Activated CD8-positive, alpha-beta memory T cell treated with anti-CD3 and anti-CD28 coated beads for 4 hours (primary cell): ENCODE measurements around the gene IL7R.
"Not testable (repeated sequence)": the region's sequence is repeated elsewhere in the genome, so short reads cannot be mapped to it uniquely, and the experiment has no call there.

Source experiments
- DNase-seq, 2 donors: peaks; one replicate each; pipeline ENCODE4 v3.0.0-alpha.2; 2020; ENCODE audit warnings: low read depth in 2 of 2

Gene IL7R

DNA sequence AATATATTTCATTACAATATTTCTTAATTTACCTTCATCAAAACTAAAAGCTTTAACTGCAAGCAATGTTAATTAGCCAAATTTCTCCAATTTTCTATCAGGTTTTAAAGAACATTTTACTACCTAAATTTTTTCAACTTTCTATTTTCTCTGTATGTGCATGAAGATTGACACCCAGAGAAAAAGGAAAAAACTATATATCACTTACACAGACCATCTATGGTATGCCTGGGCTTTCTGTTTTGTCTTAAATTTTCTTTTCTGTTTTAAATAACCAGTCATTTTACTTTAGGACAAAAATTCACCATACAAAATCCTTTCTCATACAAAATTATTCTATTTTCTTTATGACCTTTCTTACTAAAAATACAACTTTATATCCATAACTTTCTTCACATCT lies 13.8 kb upstream of the IL7R start:
- DNase-seq, result no peak

DNA sequence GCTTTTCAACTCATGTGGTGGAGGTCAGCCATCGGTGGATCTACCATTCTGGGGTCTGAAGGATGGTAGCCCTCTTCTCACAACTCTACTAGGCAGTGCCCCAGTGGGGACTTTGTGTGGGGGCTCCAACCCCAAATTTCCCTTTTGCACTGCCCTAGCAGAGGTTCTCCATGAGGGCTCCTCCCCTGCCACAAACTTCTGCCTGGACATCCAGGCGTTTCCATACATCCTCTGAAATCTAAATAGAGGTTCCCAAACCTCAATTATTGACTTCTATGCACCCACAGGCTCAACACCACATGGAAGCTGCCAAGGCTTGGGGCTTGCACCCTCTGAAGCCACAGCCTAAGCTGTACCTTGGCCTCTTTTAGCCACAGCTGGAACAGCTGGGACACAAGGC lies 11.2 kb upstream of the IL7R start:
- not testable (repeated sequence) for DNase-seq

DNA sequence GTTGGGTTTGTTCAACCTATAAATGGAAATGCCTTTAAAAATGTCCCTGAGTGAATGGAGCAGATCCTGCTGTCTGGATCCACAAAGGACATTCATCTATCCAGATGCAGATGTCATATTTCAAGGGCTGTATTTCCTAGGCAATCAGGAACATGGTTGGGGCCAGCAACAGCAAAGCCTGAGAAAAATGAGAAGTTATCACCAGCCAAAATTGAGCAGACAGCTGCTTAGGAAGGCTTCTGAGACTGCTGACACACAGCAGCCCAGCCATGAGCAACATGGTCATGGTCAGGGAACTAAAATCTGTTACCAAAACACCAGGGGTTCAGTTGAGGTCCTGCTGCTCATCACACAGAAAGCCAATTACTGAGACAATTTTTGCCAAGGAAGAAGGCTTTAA lies 9.2 kb upstream of the IL7R start:
- no peak for DNase-seq

DNA sequence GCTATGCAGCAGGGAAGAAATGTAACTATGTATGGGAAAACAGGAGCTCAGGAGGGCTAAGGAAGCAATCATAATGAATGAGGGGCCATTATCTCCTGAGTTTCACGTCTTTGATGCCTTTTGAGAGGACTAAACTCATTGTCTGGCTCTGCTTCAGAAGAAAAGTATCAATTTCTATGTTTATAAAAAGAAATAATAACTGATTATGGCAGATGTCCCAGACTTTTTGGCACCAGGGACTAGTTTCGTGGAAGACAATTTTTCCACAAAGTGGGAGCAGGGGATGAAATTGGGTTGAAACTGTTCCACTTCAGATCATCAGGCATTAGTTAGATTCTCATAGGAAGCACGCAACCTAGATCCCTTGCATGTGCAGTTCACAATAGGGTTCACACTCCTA lies 8.7 kb upstream of the IL7R start:
- no peak for DNase-seq

DNA sequence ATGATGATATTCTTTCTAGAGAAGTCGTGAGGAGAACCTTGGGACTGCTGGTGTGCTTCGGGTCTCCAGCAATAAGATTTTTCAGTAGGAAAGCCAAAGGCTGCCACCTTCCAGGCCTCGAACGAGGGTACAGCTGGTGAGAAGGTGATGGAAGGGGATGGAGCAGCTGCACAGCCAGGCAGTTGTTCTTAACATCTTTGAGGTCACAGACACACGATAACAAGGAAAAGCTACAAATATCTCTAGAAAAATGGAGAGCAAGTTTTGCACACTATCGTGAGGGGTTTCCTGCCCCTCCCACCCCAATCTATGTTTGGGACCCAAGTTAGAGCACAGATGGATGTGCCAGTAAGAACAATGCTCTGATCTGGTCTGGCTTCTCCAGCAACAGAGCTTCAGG lies 6.8 kb upstream of the IL7R start:
- DNase-seq, result no peak

DNA sequence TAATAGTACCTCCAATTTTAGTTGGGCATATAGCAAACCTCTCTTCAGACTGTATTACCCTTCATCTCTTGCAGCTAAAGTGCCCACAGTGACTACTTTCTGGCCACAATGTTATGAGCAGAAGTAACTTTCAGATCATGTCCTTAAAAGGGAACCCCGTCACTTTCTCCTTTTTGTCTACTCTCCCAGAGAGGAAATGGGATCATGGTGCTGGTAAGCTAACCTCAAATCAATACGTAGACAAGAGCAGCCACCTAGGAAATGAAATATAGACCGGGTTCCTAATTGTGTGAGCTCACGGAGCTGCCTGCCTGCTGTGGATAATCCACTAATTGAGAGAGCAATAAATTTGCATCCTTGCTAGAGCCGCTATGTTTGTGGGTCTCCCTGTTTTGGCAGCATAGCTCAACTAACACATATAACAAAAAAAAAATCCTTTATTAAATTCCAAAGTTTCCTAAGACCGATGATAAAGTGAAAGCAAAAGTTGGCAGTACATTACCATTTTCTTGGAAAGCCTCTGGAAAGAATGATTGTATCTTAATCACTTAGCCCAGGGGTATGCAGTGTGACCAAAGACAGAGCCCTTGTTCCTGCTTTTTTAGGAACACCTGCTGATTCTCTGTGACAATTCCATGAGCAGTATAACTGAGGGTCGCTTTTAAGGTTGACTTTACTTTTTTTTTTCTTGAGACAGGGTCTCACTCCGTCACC lies 5.6 kb upstream of the IL7R start:
- DNase-seq, result no peak

DNA sequence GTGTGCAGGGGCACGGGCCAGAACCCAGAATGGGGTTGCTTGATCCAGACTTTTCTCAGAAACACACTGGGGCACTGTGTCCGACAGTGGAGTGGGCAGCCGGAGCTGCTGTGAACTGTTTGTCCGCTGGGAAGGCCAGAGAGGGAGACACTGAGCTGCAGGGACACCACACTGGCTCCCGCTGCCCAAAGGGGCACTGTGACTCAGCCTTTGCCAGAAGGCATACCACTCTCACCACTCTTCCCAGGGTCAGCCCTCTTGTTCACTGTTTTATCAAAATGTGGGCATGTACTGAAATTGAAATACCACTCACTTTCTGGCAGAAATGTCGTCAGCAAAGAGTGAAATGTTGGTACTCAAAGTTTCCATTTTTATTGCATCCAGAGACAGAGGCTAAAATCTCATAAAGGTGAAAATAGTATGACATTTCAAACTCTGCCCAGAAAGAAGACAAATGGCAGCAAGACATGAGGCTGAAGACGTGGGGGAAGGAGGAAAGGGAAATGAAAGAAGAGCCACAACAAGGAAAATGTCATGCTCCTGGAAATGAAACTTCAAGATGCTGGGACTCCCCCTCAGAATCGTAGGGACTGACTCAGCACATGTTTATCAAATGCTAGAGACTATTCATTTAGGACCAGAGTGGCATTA lies 4.5 kb upstream of the IL7R start:
- peak in 1 of 2 donors; percentile 39 for DNase-seq

DNA sequence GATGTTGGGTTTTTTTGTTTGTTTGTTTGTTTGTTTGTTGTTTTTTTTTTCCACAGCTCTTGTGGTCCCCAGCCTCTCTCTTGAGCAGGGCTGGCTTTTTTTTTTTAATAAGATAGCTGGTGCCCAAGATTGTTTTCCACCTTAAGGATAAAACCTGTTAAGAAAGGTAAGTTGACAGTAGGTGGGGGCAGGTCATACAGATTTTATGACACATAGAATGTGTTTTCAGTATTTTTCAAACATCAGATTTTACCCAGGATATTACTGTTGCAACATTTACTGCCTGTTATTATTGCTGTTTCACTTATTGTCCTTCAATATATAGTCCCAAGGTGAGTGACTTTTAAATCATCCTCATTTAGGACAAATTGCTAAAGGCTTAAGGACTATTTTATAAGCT lies 3.9 kb upstream of the IL7R start:
- no peak for DNase-seq

DNA sequence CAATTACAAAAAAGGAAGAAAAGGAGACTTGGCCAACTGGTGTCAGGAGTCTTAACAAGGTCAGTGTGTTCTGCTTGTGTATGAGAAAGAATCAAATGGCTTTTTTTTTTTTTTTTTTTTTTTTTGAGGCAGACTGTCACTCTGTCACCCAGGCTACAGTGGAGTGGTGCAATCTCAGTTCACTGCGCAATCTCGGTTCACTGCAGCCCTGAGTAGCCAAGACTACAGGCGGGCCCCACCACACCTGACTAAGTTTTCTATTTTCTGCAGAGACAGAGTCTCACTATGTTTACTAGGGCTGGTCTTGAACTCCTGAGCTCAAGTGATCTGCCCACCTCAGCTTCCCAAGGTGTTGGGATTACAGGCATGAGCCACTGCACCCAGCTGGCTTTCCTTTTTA lies 3.1 kb upstream of the IL7R start:
- DNase-seq, result peak in 1 of 2 donors; percentile 39

DNA sequence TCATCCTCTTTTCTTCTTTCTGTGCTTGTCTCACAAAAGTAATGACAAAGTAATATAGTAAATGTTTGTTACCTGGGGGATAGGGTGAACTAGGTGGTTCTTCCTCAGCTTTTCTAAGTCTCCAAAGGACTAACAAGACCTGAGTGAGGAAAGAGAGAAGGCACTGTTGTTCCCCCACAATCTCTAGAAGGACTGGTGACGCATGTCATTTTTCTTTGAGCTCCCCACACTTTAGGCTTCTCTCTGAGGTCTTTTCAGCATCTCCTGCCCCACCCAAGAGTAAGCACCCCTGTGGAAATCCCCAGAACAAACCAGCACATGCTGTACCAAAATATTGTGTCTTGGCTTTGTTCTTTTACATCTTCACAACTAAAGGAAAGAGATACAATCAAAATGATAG lies 2.4 kb upstream of the IL7R start:
- peak; percentile 30 to 70 for DNase-seq

DNA sequence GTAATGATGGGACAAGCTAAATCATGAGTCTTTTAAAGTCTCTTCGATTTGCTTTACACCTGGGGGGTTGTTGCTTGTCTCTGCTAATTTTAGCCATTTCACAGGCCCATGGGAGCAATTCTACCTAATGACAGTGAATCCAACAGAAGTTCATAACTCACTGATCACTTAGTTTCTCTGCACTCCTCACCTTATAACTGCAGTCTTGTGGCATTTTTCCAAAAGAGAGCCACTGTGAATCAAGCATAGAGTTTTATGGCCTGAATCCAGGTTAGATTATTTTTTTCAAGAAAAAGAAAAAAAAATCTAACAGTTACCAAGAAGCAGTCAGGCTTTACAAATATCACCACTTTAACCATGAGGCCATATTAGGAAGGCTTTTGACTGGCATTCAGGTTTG lies 1.5 kb upstream of the IL7R start:
- DNase-seq, result no peak

DNA sequence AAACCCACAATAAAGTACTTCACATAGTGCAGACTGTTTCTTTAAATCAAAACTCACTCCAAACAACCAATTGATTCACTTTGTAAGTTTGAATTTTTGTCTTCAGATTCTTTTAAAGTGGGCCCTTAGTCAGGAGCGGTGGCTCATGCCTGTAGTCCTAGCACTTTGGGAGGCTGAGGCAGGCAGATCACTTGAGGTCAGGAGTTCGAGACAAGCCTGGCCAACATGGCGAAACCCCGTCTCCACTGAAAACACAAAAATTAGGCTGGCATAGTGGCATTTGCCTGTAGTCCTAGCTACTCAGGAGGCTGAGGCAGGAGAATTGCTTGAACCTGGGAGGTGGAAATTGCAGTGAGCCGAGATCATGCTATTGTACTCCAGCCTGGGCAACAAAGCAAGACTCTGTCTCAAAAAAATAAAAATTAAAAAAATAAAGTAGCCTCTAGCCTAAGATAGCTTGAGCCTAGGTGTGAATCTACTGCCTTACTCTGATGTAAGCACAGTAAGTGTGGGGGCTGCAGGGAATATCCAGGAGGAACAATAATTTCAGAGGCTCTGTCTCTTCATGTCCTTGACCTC lies 416 bp upstream of the IL7R start:
- not testable (repeated sequence) for DNase-seq

DNA sequence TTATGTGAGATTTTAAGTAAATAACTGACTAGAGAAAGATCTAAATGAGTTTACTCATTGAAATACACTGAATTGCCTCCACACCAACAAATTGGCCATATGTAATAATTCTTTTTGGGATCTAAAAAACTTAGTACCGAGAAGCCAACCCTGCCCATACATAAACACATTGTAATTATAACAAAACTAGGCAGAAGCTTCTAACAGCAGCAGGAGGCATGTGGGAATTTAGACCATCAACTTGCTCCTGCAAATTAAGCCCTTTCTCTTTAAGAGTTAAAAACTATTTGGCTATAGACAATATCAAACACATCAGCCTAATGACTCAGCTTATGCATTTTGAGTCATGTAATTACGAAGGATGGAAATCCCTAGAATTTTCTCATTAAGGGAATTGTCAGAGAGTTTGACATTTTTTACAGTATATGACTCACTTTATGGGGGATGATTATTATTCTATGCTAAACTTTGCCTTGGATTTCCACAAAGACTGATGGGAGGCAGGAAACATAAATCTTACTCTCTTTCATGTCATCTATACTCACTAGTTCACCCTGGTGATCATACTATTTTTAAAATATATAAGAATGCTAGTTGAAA lies 1.0 kb downstream of the IL7R start:
- no peak for DNase-seq

DNA sequence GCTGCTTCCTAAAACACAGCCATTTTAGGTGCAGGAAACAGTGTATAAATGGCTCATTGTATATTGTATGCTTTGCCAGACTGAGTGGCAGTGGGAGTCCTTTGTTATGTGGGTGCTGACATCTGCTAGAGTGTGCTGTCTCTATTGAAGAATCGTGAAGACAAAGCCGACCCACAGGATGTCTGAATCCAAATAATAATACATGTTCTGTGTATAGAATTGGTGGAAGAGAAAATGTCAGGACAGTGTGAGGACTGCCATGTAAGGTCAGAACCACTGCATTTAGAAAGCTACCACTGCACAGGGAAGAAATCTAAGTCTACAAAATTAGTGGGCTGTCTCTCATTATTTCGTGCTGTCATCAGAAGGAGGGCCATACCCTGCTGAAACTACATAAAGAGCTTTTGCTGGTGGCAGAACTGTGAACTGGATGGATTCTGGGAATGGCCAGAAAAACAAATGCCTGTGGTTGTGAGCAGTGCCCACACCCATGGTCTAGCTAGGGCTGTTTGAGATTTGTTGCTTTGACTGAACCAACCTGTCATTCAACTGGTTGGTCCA lies 2.5 kb downstream of the IL7R start:
- no peak for DNase-seq

DNA sequence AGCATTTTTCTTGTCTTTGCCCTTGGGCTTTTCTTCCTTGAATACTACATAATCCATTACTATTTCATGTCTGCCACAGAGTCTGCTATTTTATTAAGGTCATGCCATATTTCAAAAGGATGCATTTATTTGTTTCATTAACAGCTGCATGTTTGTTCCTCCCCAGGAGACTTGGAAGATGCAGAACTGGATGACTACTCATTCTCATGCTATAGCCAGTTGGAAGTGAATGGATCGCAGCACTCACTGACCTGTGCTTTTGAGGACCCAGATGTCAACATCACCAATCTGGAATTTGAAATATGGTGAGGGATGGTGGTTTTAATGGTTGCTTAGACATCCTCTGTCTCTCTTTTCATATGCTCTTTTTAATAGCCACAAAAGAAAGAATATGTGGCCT lies 4.0 kb downstream of the IL7R start:
- no peak for DNase-seq

DNA sequence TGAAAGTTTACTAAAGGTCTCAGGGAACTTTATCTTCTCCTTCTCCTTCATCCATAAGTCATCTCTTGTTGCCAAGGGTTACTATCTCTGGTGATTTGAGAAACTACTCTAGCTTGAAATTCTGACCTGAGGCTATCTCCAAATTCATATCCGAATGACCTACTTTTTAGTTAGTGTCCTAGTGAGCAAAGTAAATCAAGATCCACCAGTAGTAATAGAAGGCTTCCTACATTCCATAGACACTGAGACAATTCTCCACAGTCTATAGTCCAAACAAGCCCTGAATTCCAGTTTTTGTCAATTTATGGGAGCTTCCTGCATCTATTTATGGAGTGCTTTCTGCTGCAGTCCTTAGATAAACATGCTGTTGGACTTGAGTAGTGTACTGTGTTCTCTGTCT lies 5.0 kb downstream of the IL7R start:
- no peak for DNase-seq

DNA sequence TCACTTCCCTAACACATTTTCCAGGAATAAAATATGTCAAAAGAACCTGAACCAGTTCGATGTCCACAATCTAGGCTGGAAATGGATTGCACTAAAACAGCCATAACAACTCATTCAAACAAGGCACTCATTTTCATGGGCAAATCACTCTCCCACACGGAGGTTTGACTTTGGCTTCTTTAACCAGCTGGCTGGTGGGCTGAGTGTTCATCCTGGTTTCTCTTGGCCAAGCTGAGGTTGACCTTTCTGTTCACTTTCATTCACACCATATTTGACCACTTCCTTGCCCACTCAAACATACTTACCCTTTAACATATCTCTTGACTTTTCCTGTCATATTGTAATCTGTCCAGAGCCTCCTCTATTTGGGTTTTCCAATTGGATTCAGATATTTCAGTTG lies 5.4 kb downstream of the IL7R start:
- no peak for DNase-seq

DNA sequence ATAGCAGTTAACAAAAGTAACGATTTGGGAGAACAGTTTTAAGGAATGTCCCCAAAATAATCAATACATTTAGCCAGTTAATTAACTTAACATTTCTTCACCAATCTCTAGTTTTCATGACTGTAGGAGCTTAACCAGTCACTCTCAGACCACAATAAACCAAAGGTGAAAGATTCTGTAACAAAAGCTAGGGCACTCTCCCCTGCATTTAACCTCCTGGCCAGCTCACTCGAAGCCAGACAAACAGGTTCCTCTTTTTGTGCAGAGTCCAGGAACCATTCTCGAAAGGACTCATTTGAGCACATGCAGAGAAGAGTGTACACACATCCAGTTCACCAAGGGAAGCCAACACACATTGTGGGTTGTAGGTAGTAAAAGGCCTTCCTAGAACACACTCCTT lies 6.5 kb downstream of the IL7R start:
- no peak for DNase-seq

DNA sequence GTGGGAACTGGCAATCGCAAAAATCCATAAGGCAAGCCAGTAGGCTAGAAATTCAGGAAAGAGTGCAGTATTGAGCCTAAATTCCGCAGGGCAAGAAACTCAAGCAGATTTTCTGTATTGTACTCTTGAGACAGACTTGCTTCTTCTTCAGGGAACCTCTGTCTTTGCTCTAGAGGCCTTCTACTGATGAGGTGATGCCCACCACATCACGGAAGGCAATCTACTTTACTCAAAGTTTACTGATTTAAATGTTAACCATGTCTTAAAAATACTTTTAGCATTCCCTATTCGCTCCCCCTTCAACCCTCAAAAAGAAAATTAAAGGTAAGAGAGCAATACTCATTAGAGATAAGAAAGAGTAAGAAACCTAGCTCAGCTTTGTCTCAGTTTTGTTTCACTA lies 11.3 kb downstream of the IL7R start:
- no peak for DNase-seq

DNA sequence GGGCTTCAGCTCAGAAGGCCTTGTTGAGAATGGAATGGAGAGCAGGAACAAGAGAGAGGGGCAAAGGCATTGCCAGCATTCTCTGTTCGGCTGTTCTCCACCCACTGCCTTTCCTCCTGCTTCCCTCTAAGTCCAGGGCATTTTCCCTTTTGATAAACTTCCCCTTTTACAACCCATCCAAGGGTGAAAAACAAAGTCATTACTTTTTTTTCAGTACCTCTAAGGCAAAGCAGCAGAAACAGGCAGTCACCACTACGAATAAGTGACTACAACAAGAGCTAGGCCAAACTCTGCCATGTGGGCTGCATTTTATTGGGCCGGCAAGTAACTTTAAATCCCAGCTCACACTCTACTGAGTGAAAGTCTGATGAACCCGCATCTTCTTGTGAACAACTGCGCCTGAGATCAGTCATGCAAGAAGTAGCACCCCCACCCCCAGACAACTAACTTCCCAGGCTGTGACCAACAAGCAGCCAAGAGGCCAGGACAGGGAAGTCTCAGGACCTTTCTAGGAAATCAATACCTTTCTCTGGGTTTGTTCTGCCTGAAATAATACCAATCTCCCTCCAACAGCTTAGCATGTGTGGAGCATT lies 13.1 kb downstream of the IL7R start:
- DNase-seq, result no peak

DNA sequence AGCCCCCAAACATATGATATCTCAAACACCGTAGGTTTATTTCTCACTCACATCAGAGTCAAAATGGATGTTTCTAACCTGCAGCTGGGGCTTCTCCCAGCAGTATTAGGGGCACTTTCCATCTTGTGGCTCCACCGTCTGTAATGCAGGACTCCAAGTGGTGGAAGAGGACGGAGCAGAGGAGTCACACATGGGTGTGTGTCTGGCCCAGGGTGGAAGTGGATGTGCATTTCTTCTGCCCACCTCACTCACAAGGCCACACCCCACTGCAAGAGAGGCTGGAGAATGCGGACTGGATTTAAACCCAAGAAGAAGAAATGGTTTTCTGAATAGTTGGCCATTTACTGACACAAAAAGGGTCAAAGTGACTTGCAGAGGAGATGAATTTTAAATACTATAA lies 13.9 kb downstream of the IL7R start:
- DNase-seq, result no peak

DNA sequence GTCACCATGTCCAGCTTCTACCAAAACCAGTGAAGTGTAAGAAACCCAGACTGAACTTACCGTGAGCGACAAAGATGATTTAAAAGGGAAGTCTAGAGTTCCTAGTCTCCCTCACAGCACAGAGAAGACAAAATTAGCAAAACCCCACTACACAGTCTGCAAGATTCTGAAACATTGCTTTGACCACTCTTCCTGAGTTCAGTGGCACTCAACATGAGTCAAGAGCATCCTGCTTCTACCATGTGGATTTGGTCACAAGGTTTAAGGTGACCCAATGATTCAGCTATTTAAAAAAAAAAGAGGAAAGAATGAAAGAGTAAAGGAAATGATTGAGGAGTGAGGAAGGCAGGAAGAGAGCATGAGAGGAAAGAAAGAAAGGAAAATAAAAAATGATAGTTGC lies 19.8 kb downstream of the IL7R start:
- DNase-seq, result no peak
